Measurements from ENCODE around the gene ARHGAP18.

ARHGAP18 gene

GRCh38 chr6:129601323-129601722 is 108.7 kb downstream of the ARHGAP18 start:
- DNase-seq (ENCODE audit: low read depth): no peak
- TF ChIP-seq, protein P1, sequence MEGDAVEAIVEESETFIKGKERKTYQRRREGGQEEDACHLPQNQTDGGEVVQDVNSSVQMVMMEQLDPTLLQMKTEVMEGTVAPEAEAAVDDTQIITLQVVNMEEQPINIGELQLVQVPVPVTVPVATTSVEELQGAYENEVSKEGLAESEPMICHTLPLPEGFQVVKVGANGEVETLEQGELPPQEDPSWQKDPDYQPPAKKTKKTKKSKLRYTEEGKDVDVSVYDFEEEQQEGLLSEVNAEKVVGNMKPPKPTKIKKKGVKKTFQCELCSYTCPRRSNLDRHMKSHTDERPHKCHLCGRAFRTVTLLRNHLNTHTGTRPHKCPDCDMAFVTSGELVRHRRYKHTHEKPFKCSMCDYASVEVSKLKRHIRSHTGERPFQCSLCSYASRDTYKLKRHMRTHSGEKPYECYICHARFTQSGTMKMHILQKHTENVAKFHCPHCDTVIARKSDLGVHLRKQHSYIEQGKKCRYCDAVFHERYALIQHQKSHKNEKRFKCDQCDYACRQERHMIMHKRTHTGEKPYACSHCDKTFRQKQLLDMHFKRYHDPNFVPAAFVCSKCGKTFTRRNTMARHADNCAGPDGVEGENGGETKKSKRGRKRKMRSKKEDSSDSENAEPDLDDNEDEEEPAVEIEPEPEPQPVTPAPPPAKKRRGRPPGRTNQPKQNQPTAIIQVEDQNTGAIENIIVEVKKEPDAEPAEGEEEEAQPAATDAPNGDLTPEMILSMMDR (IDR thresholded peaks at IDR 0.05; ENCODE audit: insufficient read depth, low read depth, low read length, missing control alignments): no peak
- no peak overlapping the region for H3K4me3 ChIP-seq (ENCODE audit: low read length)

GRCh38 chr6:129599467-129599866 is 110.5 kb downstream of the ARHGAP18 start:
- DNase-seq (ENCODE audit: low read depth): no peak
- TF ChIP-seq, protein P1 (IDR thresholded peaks at IDR 0.05; ENCODE audit: insufficient read depth, low read depth, low read length, missing control alignments): no peak
- no peak overlapping the region for H3K4me3 ChIP-seq (ENCODE audit: low read length)

DNA sequence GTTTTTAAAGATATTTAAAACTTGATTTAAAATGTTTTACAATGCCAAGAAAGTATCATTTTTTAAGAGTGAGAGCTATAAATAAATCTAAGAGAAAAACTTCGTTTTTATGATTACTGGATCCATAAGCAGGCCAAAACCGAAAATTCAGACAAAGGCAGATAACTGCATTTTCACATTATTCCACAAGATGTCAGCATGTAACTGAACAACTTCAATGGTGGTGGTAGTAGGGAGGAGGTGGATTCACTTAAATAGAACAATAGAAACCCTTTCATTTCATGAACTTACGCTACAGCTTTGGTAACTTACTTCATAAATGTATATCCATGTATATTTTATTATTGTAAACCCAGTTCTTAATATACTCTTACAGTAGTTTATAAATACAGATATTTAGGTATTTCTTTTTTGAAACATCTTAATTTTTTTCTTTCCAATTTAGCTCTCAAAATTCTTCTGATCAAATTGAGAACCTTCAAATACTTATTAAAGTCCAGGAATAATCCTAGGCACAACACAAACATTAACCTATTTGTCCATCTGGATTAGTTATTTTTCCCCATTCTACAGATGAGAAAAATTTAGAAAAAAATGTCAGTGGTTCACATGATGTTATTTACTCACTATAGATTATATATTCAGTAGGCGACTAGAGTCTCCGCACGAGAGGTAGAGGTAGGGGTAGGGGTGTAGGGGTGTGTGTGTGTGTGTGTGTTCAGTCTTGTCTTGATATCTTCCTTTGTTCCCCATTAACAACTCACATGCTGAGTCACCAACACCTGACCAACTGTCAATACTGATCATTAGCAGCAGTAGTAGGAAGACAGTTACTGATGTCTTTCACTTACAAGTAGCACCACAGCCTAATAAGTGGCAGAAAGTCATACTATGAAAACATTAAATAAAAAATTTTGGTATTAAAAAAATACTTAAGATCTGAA is 111.5 kb downstream of the ARHGAP18 start:
- peak; percentile 75 for DNase-seq (ENCODE audit: low read depth)
- no peak overlapping the region for H3K4me3 ChIP-seq (ENCODE audit: low read length)
- TF ChIP-seq, protein P1 (IDR thresholded peaks at IDR 0.05; ENCODE audit: insufficient read depth, low read depth, low read length, missing control alignments): peak; percentile 74

GRCh38 chr6:129597023-129597713 is 112.8 kb downstream of the ARHGAP18 start:
- no peak for DNase-seq (ENCODE audit: low read depth)
- no peak overlapping the region for H3K4me3 ChIP-seq (ENCODE audit: low read length)
- TF ChIP-seq, protein P1 (IDR thresholded peaks at IDR 0.05; ENCODE audit: insufficient read depth, low read depth, low read length, missing control alignments): no peak

GRCh38 chr6:129596522-129596921 is 113.5 kb downstream of the ARHGAP18 start:
- no peak overlapping the region for H3K4me3 ChIP-seq (ENCODE audit: low read length)
- no peak for DNase-seq (ENCODE audit: low read depth)
- TF ChIP-seq, protein P1 (IDR thresholded peaks at IDR 0.05; ENCODE audit: insufficient read depth, low read depth, low read length, missing control alignments): no peak

- TF ChIP-seq, protein P1 (IDR thresholded peaks at IDR 0.05; ENCODE audit: insufficient read depth, low read depth, low read length, missing control alignments): no peak
- DNase-seq (ENCODE audit: low read depth): no peak
These were observed 116.8 kb downstream of the ARHGAP18 start for GRCh38 chr6:129593233-129593564.

More at GRCh38 chr6:129593233-129593564, 116.8 kb downstream of the ARHGAP18 start:
- no peak overlapping the region for H3K4me3 ChIP-seq (ENCODE audit: low read length)

Data from epithelial cell of esophagus (primary cell).